GM23248 (cell line): ENCODE measurements around the gene NPAS3. TPM values are rescaled to one million over a fixed set of nuclear protein-coding genes. Genes with fewer than 3 reads are reported as not detected.

ENCODE experiments used
- DNase-seq: peaks from one replicate; pipeline ENCODE4 v3.0.0-alpha.2; 2015
- H2AFZ ChIP-seq: fragments of 200-600 bp; sonication (generic); 2 replicates; pipeline ENCODE4 v1.6.1; 2016; ENCODE audit warnings: antibody characterized with exemption
- H3F3A ChIP-seq: fragments of 200-600 bp; sonication (generic); 2 replicates; pipeline ENCODE4 v1.6.1; 2016; ENCODE audit warnings: mild to moderate bottlenecking, antibody characterized with exemption, mixed run types; ENCODE audit not compliant: insufficient read depth
- H3K27ac ChIP-seq: fragments of 200-600 bp; sonication (generic); 2 replicates; pipeline ENCODE4 v1.5.1; 2016; ENCODE audit warnings: mild to moderate bottlenecking
- H3K27me3 ChIP-seq: fragments of 200-600 bp; sonication (generic); replicated peaks from 2 replicates; pipeline ENCODE4 v1.6.1; 2016; ENCODE audit warnings: mild to moderate bottlenecking; ENCODE audit not compliant: insufficient read depth
- H3K36me3 ChIP-seq: fragments of 200-600 bp; sonication (generic); 2 replicates; pipeline ENCODE4 v1.6.1; 2016; ENCODE audit warnings: low read depth, mild to moderate bottlenecking
- H3K4me1 ChIP-seq: fragments of 200-600 bp; sonication (generic); 2 replicates; pipeline ENCODE4 v1.6.1; 2016; ENCODE audit warnings: mild to moderate bottlenecking; ENCODE audit not compliant: insufficient read depth
- H3K4me2 ChIP-seq: fragments of 200-600 bp; sonication (generic); one replicate; pipeline ENCODE4 v1.6.1; 2016; ENCODE audit warnings: mild to moderate bottlenecking; ENCODE audit not compliant: unreplicated experiment
- H3K4me3 ChIP-seq: fragments of 200-600 bp; sonication (generic); 2 replicates; pipeline ENCODE4 v1.5.1; 2016; ENCODE audit warnings: mild to moderate bottlenecking
- H3K79me2 ChIP-seq: fragments of 200-600 bp; sonication (generic); 2 replicates; pipeline ENCODE4 v1.6.1; 2016; ENCODE audit warnings: mild to moderate bottlenecking; ENCODE audit not compliant: insufficient read depth
- H3K9ac ChIP-seq: fragments of 200-600 bp; sonication (generic); 2 replicates; pipeline ENCODE4 v1.6.1; 2016; ENCODE audit warnings: mild to moderate bottlenecking
- H3K9me2 ChIP-seq: fragments of 200-600 bp; sonication (generic); 2 replicates; pipeline ENCODE4 v1.6.1; 2016; ENCODE audit warnings: mixed run types, mild to moderate bottlenecking, moderate library complexity; ENCODE audit not compliant: insufficient read depth
- H3K9me3 ChIP-seq: fragments of 200-600 bp; sonication (generic); one replicate; pipeline ENCODE4 v1.6.1; 2017; ENCODE audit warnings: low read depth
- H4K20me1 ChIP-seq: fragments of 200-600 bp; sonication (generic); 2 replicates; pipeline ENCODE4 v1.6.0; 2016; ENCODE audit not compliant: insufficient read depth
- EZH2 ChIP-seq: fragments of 200-600 bp; sonication (generic); IDR thresholded peaks from 2 replicates; pipeline ENCODE4 v1.6.1; 2018; ENCODE audit warnings: antibody characterized with exemption, mild to moderate bottlenecking; ENCODE audit not compliant: insufficient read depth, poor library complexity, severe bottlenecking
- EZH2phosphoT487 ChIP-seq: fragments of 200-600 bp; sonication (generic); IDR thresholded peaks from 2 replicates; pipeline ENCODE4 v1.6.1; 2018; ENCODE audit warnings: antibody characterized with exemption, moderate library complexity, mild to moderate bottlenecking, low read depth; ENCODE audit not compliant: insufficient read depth
- WGBS, 2 experiments: methylation state at CpG; one replicate each; pipeline ENCODE4 v1.1.6; 2015 to 2017; ENCODE audit warnings: low lambda C conversion rate in 2 of 2, low coverage in 1 of 2; ENCODE audit errors: missing lambda C conversion rate in 2 of 2; 5-methylcytosine and 5-hydroxymethylcytosine counted together
- in situ Hi-C: fragments of 300-500 bp; cut with MboI; formaldehyde crosslinking; loops from 2 replicates; pipeline ENCODE4 v1.15.0; 2020
- polyA plus RNA-seq: library from polyadenylated mRNA; unstranded; fragments of >200 nt; fragmentation: Nextera tagmentation; extraction: Ambion mirVana; gene quantifications from 2 replicates; pipeline ENCODE4 v1.2.1, GENCODE V29; 2016
- total RNA-seq: library from RNA; depleted of rRNA; stranded (reverse); fragments of >200 nt; shearing (Covaris generic); gene quantifications from 2 replicates; pipeline ENCODE4 v1.2.3, GENCODE V29; 2014

The NPAS3 gene
- total and polyA plus RNA-seq, 2 experiments from 2014 or later: 0.65 TPM; not detected in 1

GRCh38 chr14:33711811-33712216, 773.1 kb downstream of the NPAS3 start:
- TF ChIP-seq EZH2phosphoT487: no peak
- TF ChIP-seq EZH2: no peak
- H3F3A ChIP-seq: no peaks in the 10 kb centered on the region
- no peak overlapping the region for H3K9ac ChIP-seq
- in situ Hi-C loops: no loop called here
- peaks cover 8% of the 10 kb centered on the region for H3K4me1 ChIP-seq
- no peak for DNase-seq
- H3K27ac ChIP-seq: no peak overlapping the region
- H2AFZ ChIP-seq: no peak overlapping the region
- H3K27me3 ChIP-seq: no peaks in the 10 kb centered on the region
- H4K20me1 ChIP-seq: no peaks in the 10 kb centered on the region
- no peaks in the 10 kb centered on the region for H3K9me2 ChIP-seq
- no peaks in the 10 kb centered on the region for H3K9me3 ChIP-seq
- H3K36me3 ChIP-seq: no peaks in the 10 kb centered on the region
- no peak overlapping the region for H3K4me2 ChIP-seq
- 74 to 82% methylated on average over 5 of the region's 5 CpGs for WGBS, 2 experiments
- H3K4me3 ChIP-seq: no peak overlapping the region
- H3K79me2 ChIP-seq: no peaks in the 10 kb centered on the region

DNA sequence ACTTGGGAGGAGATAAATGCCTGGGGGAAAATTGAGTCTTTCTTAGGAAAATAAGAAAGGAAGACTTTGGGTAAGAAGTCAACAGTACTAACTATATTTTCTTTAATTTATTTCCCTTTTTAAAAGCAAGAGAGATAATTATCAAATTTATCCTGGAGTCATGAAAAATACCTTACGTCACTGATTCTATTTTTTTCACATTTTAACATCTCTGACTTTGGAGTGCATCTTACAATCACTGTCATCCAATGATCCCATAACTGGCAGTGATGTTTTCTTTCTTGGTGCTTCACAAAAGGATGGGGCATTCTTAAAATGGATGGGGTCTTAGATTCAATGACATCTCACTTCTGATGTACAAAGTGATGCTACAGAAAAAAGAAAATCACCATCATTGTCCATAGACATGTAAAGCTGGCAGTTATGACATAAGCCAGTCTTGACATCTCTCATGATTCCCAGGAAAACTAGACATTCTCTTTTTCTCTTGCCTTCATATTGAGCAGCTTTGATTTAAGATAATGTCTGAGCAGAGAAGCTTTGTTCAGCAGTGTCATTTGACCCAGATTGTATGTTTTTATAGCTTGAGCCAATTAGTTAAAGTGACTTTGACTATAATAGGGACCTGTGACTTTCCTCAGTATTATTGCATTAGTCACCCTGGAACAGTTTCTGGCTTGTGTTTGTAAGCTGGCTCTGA, 776.0 kb downstream of the NPAS3 start:
- Histone ChIP-seq H3K9me3 (no peaks in the 10 kb centered on the region), H3K79me2 (no peaks in the 10 kb centered on the region), H3K36me3 (no peaks in the 10 kb centered on the region), H2AFZ (no peak overlapping the region), H3K27ac (no peak overlapping the region), H3F3A (no peaks in the 10 kb centered on the region), H3K9me2 (no peaks in the 10 kb centered on the region), H3K4me3 (no peak overlapping the region), H3K4me2 (peak overlapping the region; percentile 20), H3K27me3 (no peaks in the 10 kb centered on the region), H3K4me1 (peaks cover 8% of the 10 kb centered on the region), H3K9ac (no peak overlapping the region), H4K20me1 (no peaks in the 10 kb centered on the region)
- DNase-seq: peak; percentile 53
- in situ Hi-C loops: no loop called here
- TF ChIP-seq EZH2 (no peak), EZH2phosphoT487 (no peak)
- WGBS, 2 experiments: 96 to 100% methylated on average over 1 of the region's 1 CpG

GRCh38 chr14:33715227-33715528, 776.5 kb downstream of the NPAS3 start:
- Histone ChIP-seq H4K20me1 (no peaks in the 10 kb centered on the region), H3K27me3 (no peaks in the 10 kb centered on the region), H3K9me3 (no peaks in the 10 kb centered on the region), H3K4me1 (peaks cover 8% of the 10 kb centered on the region), H3K36me3 (no peaks in the 10 kb centered on the region), H3K79me2 (no peaks in the 10 kb centered on the region), H3K9me2 (no peaks in the 10 kb centered on the region), H3K27ac (no peak overlapping the region), H3K9ac (no peak overlapping the region), H3F3A (no peaks in the 10 kb centered on the region), H3K4me2 (peak overlapping the region; percentile 20), H2AFZ (no peak overlapping the region), H3K4me3 (no peak overlapping the region)
- TF ChIP-seq EZH2phosphoT487 (no peak), EZH2 (no peak)
- no peak for DNase-seq
- 94 to 100% methylated on average over 1 of the region's 1 CpG for whole genome bisulfite sequencing, 2 experiments
- in situ Hi-C loops: no loop called here

- Histone ChIP-seq H3K36me3 (no peaks in the 10 kb centered on the region), H3K4me1 (peaks cover 8% of the 10 kb centered on the region), H3K4me2 (no peak overlapping the region), H3K27me3 (no peaks in the 10 kb centered on the region), H3K9me2 (no peaks in the 10 kb centered on the region), H3K4me3 (no peak overlapping the region), H3K79me2 (no peaks in the 10 kb centered on the region), H3F3A (no peaks in the 10 kb centered on the region), H2AFZ (no peak overlapping the region), H4K20me1 (no peaks in the 10 kb centered on the region), H3K27ac (no peak overlapping the region), H3K9ac (no peak overlapping the region), H3K9me3 (no peaks in the 10 kb centered on the region)
- in situ Hi-C loops: no loop called here
- no peak for TF ChIP-seq EZH2phosphoT487
- TF ChIP-seq EZH2: no peak
- 97 to 98% methylated on average over 2 of the region's 2 CpGs for WGBS, 2 experiments
- DNase-seq: no peak
These were observed 778.2 kb downstream of the NPAS3 start for GRCh38 chr14:33716921-33717320.
